HG02763 (cell line): ENCODE results near the gene ANKRD30A.
"Not testable (repeated sequence)": the region's sequence is repeated elsewhere in the genome, so short reads cannot be mapped to it uniquely, and the experiment has no call there.

Experiments used
- ATAC-seq: cut with Tn5 transposase; IDR thresholded peaks from one replicate; pipeline ENCODE4 v1.9.1; 2021; ENCODE audit warnings: mild to moderate bottlenecking, moderate library complexity; ENCODE audit not compliant: unreplicated experiment

The ANKRD30A gene

GRCh38 chr10:37125191-37125732, at the start of gene ANKRD30A:
Gene ANKRD30A, plus strand, starts transcription at chr10:37125598. Its CDS starts 190 bp downstream, at chr10:37125788.
- ATAC-seq, result no peak

- not testable (repeated sequence) for ATAC-seq
Observed at GRCh38 chr10:37076083-37076482, 49.3 kb upstream of the ANKRD30A start.

GRCh38 chr10:37095792-37096573, 29.4 kb upstream of the ANKRD30A start:
- ATAC-seq, result no peak

GRCh38 chr10:37101261-37101660, 24.1 kb upstream of the ANKRD30A start:
- ATAC-seq, result no peak

- ATAC-seq, result no peak
Observed at GRCh38 chr10:37109000-37109399, 16.4 kb upstream of the ANKRD30A start.

- ATAC-seq, result no peak
Observed at GRCh38 chr10:37124532-37124931, 866 bp upstream of the ANKRD30A start.

GRCh38 chr10:37125921-37126320, 523 bp downstream of the ANKRD30A start:
- ATAC-seq, result no peak

GRCh38 chr10:37146443-37146842, 21.0 kb downstream of the ANKRD30A start:
- ATAC-seq, result no peak

- not testable (repeated sequence) for ATAC-seq
Observed at GRCh38 chr10:37162430-37162829, 37.0 kb downstream of the ANKRD30A start.

GRCh38 chr10:37171945-37172344, 46.5 kb downstream of the ANKRD30A start:
- ATAC-seq, result not testable (repeated sequence)

- not testable (repeated sequence) for ATAC-seq
Observed at GRCh38 chr10:37178296-37178695, 52.9 kb downstream of the ANKRD30A start.

- ATAC-seq, result not testable (repeated sequence)
Observed at GRCh38 chr10:37182719-37183118, 57.3 kb downstream of the ANKRD30A start.

- no peak for ATAC-seq
Observed at GRCh38 chr10:37206132-37206531, 80.7 kb downstream of the ANKRD30A start.

GRCh38 chr10:37220866-37221265, 95.5 kb downstream of the ANKRD30A start:
- ATAC-seq, result no peak

GRCh38 chr10:37222046-37222445, 96.6 kb downstream of the ANKRD30A start:
- no peak for ATAC-seq

GRCh38 chr10:37225163-37225562, 99.8 kb downstream of the ANKRD30A start:
- ATAC-seq, result no peak

GRCh38 chr10:37226524-37226923, 101.1 kb downstream of the ANKRD30A start:
- no peak for ATAC-seq

- no peak for ATAC-seq
Observed at GRCh38 chr10:37234692-37235091, 109.3 kb downstream of the ANKRD30A start.

GRCh38 chr10:37236093-37236492, 110.7 kb downstream of the ANKRD30A start:
- no peak for ATAC-seq

GRCh38 chr10:37240223-37240622, 114.8 kb downstream of the ANKRD30A start:
- ATAC-seq, result no peak

- ATAC-seq, result no peak
Observed at GRCh38 chr10:37246637-37247036, 121.2 kb downstream of the ANKRD30A start.

- not testable (repeated sequence) for ATAC-seq
Observed at GRCh38 chr10:37255837-37256236, 130.4 kb downstream of the ANKRD30A start.
